Stimulated activated CD8-positive, alpha-beta memory T cell treated with anti-CD3 and anti-CD28 coated beads, Interleukin-7, amount 100 ng/mL, for 24 hours (primary cell): ENCODE data around the gene SLC35A2.
"Not testable (repeated sequence)": the region's sequence is repeated elsewhere in the genome, so short reads cannot be mapped to it uniquely, and the experiment has no call there.

Experiments
- DNase-seq: peaks from one replicate; pipeline ENCODE4 v3.0.0-alpha.2; 2020; ENCODE audit warnings: low read depth

Gene SLC35A2

DNA sequence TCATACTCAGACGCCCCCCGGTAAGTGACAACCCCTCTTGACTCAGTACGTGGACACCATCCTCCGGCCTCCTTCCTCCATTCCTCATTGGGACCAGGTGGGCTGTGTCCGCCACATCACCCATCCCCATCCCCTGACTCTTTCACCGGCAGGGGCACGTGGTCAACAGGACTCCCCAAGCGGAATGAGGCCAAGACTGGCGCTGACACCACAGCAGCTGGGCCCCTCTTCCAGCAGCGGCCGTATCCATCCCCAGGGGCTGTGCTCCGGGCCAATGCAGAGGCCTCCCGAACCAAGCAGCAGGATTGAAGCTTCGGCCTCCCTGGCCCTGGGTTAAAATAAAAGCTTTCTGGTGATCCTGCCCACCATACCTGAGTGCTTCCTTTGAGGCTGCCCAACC is 8.7 kb downstream of the SLC35A2 start:
- DNase-seq = no peak

DNA sequence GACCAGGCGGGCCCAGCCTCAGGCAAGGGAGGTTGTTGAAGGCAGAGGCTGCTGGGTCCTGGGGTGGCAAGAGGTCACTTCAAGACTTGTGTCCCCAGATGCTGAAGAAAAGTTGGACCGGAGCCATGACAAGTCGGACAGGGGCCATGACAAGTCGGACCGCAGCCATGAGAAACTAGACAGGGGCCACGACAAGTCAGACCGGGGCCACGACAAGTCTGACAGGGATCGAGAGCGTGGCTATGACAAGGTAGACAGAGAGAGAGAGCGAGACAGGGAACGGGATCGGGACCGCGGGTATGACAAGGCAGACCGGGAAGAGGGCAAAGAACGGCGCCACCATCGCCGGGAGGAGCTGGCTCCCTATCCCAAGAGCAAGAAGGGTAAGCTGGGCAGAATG is 9.3 kb downstream of the SLC35A2 start:
- no peak for DNase-seq

DNA sequence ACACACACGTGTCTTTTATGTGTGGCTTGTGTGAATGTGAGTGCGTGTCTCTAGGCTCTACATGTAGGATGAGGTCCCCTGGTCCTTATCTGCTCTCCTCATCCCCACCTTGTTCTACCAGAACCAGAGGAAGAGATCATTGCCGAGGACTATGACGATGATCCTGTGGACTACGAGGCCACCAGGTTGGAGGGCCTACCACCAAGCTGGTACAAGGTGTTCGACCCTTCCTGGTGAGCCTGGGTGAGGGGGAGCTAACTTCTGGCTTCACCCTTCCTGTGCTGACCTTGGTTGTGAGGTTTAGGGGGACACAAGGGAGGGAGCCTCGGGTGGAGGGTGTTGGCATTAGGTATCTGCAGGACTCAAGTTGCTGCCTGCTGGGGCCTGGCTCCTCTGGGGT is 10.4 kb downstream of the SLC35A2 start:
- DNase-seq = no peak

DNA sequence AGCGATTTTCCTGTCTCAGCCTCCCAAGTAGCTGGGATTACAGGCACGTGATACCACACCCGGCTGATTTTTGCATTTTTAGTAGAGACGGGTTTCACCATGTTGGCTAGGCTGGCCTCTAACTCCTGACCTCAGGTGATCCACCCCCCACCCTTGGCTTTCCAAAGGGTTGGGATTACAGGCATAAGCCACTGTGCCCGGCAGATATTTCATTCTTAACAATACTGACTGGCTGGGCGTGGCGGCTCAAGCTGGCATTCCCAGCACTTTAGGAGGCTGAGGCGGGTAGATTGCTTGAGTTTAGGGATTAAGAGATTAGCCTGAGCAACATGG is 12.4 kb downstream of the SLC35A2 start:
- no peak for DNase-seq

- DNase-seq = peak; percentile 67
Observed at GRCh38 chrX:48897625-48898306, 13.7 kb downstream of the SLC35A2 start, which contains the start of the genes PQBP1 and TIMM17B. Gene PQBP1 (plus strand): TSS chrX:48897930. CDS start chrX:48898510, 580 bp downstream. Gene TIMM17B (minus strand): TSS chrX:48897768. CDS start chrX:48897749, 19 bp downstream.

GRCh38 chrX:48897157-48897624 is 14.3 kb downstream of the SLC35A2 start:
- DNase-seq = no peak

GRCh38 chrX:48896611-48897011 is 14.8 kb downstream of the SLC35A2 start:
- DNase-seq = no peak

GRCh38 chrX:48894891-48895290 is 16.6 kb downstream of the SLC35A2 start:
- DNase-seq = no peak

DNA sequence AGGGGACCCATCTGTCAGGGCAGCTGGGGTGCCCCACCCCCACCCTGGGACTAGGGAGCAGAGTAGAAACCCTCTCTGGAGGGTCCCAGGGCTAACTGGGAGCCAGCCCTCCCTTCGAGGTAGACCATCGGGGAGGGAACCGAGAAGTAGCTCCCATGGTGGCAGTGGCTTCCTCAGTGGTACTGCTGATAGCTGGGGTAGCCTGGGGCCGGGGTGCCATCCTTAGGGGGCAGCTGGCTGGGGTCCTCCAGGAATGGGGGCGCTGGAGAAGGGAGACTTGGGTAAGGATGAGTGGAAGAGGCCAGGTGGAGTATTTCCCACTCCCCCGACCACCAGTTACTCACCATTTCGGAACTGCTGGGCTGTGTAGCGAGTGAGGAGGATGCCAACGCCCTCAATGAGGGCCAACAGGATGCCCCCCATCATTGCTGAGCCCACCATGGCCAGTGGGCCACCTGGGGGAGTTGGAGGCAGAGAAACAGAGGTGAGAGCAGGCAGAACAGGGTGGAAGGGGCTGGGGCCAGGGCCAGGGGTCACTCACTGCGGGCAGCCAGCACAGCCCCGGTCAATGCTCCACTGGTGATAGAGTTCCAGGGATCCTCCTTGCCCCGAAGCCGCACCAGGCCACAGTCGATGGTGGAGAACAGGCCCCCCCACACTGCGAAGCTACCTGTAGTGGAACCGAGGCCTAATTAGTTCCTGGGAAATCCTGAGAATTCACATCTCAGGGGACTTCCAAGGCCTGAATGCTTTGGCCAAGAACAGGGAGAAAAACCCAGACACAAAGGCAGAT is 17.7 kb downstream of the SLC35A2 start:
- no peak for DNase-seq

DNA sequence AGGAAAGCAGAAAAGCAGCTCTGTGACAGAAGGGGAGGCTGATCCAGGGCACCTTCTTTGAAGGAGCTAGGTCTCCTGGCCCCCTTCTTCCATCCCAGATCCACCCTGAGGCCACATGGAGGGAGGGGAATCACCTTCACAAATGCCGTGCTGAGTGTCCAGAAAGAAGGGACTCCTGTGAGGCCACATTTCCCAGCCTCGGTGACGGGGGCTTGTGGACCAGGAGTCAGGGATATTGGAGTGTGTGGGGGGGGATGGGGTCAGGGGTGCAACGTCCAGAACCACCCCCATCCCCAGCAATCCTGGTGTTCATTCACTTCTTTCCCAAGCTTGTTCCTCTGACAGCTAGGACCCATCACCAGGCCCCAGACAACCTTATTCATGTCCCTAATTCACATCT is 18.6 kb downstream of the SLC35A2 start:
- DNase-seq = no peak

- DNase-seq = peak; percentile 37
Observed at GRCh38 chrX:48891402-48892288, 19.8 kb downstream of the SLC35A2 start.

GRCh38 chrX:48890934-48891401 is 20.5 kb downstream of the SLC35A2 start:
- no peak for DNase-seq

GRCh38 chrX:48890296-48890925 is 21.0 kb downstream of the SLC35A2 start:
- no peak for DNase-seq

GRCh38 chrX:48886586-48886985 is 24.9 kb downstream of the SLC35A2 start:
- DNase-seq = not testable (repeated sequence)

GRCh38 chrX:48883729-48884128 is 27.7 kb downstream of the SLC35A2 start:
- DNase-seq = no peak

DNA sequence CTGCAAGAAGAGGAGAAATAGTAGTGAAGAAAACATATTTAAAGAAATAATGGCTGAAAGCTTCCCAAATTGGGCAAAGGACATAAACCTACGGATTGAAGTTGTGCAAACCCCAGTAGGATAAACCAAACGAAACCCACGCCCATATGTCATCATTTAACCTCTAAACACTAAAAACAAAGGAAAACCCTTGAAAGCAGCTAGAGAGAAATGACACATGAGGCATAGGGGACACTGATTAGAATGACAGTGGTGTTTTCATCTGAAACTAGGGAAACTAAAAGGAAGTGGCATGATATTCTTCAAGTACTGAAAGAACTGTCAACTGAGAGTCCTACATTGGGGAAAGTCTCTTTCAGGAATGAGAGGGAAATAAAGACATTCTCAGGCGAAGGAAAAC is 34.5 kb downstream of the SLC35A2 start:
- DNase-seq = not testable (repeated sequence)

GRCh38 chrX:48872017-48872416 is 39.4 kb downstream of the SLC35A2 start:
- not testable (repeated sequence) for DNase-seq

GRCh38 chrX:48864210-48864609 is 47.2 kb downstream of the SLC35A2 start:
- no peak for DNase-seq

DNA sequence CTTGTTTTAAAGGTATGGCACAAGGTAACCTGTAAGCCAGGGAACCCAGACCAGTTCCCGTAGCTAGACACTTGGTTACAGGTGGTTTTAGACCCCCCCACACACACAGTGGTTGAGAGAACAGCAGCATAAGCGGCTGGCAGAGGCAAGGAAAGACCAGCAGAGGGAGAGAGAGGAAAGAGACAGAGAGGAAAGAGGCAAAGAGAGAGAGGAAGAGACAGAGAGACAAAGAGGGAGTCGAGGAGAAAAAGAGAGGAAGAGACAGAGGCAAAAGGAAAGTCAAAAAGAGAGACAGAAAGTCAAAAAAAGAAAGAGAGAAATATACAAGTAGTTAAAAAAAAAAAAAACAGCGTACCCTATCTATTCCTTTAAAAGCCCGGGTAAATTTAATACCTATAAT is 56.5 kb downstream of the SLC35A2 start:
- DNase-seq = no peak

GRCh38 chrX:48854121-48854804 is 57.2 kb downstream of the SLC35A2 start:
- not testable (repeated sequence) for DNase-seq

DNA sequence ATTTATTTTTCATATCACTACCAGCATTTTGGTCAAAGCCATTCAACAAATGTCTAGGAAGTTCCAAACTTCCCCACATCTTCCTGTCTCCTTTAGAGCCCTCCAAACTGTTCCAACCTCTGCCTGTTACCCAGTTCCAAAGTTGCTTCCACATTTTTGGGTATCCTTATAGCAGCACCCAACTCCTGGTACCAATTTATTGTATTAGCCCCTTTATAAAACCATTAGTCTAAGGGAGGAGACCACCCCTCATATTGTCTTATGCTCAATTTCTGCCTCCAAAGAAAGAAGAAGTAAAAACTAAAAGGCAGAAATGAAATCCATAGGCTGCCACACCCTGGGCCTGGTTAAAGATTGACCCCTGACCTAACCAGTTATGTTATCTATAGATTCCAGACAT is 58.0 kb downstream of the SLC35A2 start:
- not testable (repeated sequence) for DNase-seq
